Measurements from ENCODE around the gene NOL12. TPM values are rescaled to one million over a fixed set of nuclear protein-coding genes. Genes with fewer than 3 reads are reported as not detected.

The NOL12 gene
- total RNA-seq, 2 donors from 2014 or later = 31.3 to 36.3 TPM

GRCh38 chr22:37740455-37741311 is 54.5 kb downstream of the NOL12 start:
- DNase-seq (peak; percentile 7 to 44), ATAC-seq (replicated peaks in 1 of 2) (peak; percentile 23 to 76)
- no peak overlapping the region for H3K27ac Mint-ChIP-seq
- no peaks in the 10 kb centered on the region for H3K9me3 Mint-ChIP-seq
- peaks cover 18% of the 10 kb centered on the region for H3K4me1 Mint-ChIP-seq (ENCODE audit: low read depth)
- H3K27me3 Mint-ChIP-seq (ENCODE audit: low read depth) = no peaks in the 10 kb centered on the region
- no peak overlapping the region for H3K4me3 Mint-ChIP-seq
- peaks cover 0 to 1% of the 10 kb centered on the region in 2 donors for H3K36me3 Mint-ChIP-seq (ENCODE audit: insufficient read depth in 2 of 2)

- H3K27me3 Mint-ChIP-seq (ENCODE audit: low read depth) = no peaks in the 10 kb centered on the region
- no peak for ATAC-seq (replicated peaks in 1 of 2)
- no peaks in the 10 kb centered on the region for H3K9me3 Mint-ChIP-seq
- peaks cover 19% of the 10 kb centered on the region for H3K4me1 Mint-ChIP-seq (ENCODE audit: low read depth)
- DNase-seq = no peak
- peaks cover 0 to 1% of the 10 kb centered on the region in 2 donors for H3K36me3 Mint-ChIP-seq (ENCODE audit: insufficient read depth in 2 of 2)
- H3K4me3 Mint-ChIP-seq = no peak overlapping the region
- no peak overlapping the region for H3K27ac Mint-ChIP-seq
Observed at GRCh38 chr22:37741312-37741795, 55.2 kb downstream of the NOL12 start.

- H3K4me3 Mint-ChIP-seq = no peak overlapping the region
- no peaks in the 10 kb centered on the region for H3K27me3 Mint-ChIP-seq (ENCODE audit: low read depth)
- H3K9me3 Mint-ChIP-seq = no peaks in the 10 kb centered on the region
- DNase-seq (no peak), ATAC-seq (replicated peaks in 1 of 2) (no peak)
- peaks cover 0 to 1% of the 10 kb centered on the region in 2 donors for H3K36me3 Mint-ChIP-seq (ENCODE audit: insufficient read depth in 2 of 2)
- peaks cover 21% of the 10 kb centered on the region for H3K4me1 Mint-ChIP-seq (ENCODE audit: low read depth)
- H3K27ac Mint-ChIP-seq = no peak overlapping the region
Observed at GRCh38 chr22:37742376-37743171, 56.4 kb downstream of the NOL12 start.

Other genes starting within 250 kb of the NOL12 start
- 100 to 1,000 TPM in 1 of 2 donors, 10 to 100 TPM in 1; 94.0 to 116 TPM for gene MFNG, start 200.0 kb upstream of the NOL12 start, total RNA-seq
- gene CARD10, start 166.9 kb upstream of the NOL12 start, total RNA-seq = under 1 TPM in 1 of 2 donors, not detected in 1; 0.25 TPM
- 1 to 10 TPM; 4.0 to 4.6 TPM for gene CDC42EP1, start 125.9 kb upstream of the NOL12 start, total RNA-seq
- not detected for gene LGALS2, start 106.3 kb upstream of the NOL12 start, total RNA-seq
- 10 to 100 TPM; 81.5 to 96.2 TPM for gene GGA1, start 77.5 kb upstream of the NOL12 start, total RNA-seq
- gene SH3BP1, start 46.7 kb upstream of the NOL12 start, total RNA-seq = 100 to 1,000 TPM in 1 of 2 donors, 10 to 100 TPM in 1; 99.0 to 103 TPM
- gene PDXP, start 27.6 kb upstream of the NOL12 start, total RNA-seq = 10 to 100 TPM; 14.8 to 17.2 TPM
- gene LGALS1, start 10.7 kb upstream of the NOL12 start, total RNA-seq = 100 to 1,000 TPM; 303 to 803 TPM
- 10 to 100 TPM; 25.4 to 28.6 TPM for gene TRIOBP, start 10.7 kb downstream of the NOL12 start, total RNA-seq
- gene GCAT, start 121.6 kb downstream of the NOL12 start, total RNA-seq = 10 to 100 TPM; 14.9 to 22.7 TPM
- gene GALR3, start 137.0 kb downstream of the NOL12 start, total RNA-seq = under 1 TPM in 1 of 2 donors, not detected in 1; 0.29 TPM
- gene ANKRD54, start 158.0 kb downstream of the NOL12 start, total RNA-seq = 10 to 100 TPM; 22.8 to 28.2 TPM
- gene EIF3L, start 163.1 kb downstream of the NOL12 start, total RNA-seq = 100 to 1,000 TPM; 826 to 905 TPM
- gene MICALL1, start 220.0 kb downstream of the NOL12 start, total RNA-seq = 10 to 100 TPM; 21.3 to 21.6 TPM

Data from activated T-cell treated with anti-CD3 and anti-CD28 coated beads, Interleukin-2, amount 50 U/mL, for 72 hours (primary cell).